Fibroblast of lung (primary cell): ENCODE data around the gene BPIFB3.

Experiments
- EZH2 ChIP-seq: IDR thresholded peaks from 2 replicates; pipeline ENCODE4 v1.5.1; 2012; ENCODE audit warnings: low read length, control low read depth, mild to moderate bottlenecking; ENCODE audit errors: missing control alignments
- TF ChIP-seq, protein P1 (sequence below), 2 donors: IDR thresholded peaks in 1 of 2; conservative IDR thresholded peaks in 1 of 2; 1 replicate in 1 of 2; 2 replicates in 1 of 2; pipeline ENCODE4 v1.5.1; 2011 to 2012; ENCODE audit warnings: low read length in 2 of 2, control low read depth in 1 of 2, inconsistent platforms in 1 of 2, low read depth in 1 of 2, mild to moderate bottlenecking in 1 of 2

DNA sequence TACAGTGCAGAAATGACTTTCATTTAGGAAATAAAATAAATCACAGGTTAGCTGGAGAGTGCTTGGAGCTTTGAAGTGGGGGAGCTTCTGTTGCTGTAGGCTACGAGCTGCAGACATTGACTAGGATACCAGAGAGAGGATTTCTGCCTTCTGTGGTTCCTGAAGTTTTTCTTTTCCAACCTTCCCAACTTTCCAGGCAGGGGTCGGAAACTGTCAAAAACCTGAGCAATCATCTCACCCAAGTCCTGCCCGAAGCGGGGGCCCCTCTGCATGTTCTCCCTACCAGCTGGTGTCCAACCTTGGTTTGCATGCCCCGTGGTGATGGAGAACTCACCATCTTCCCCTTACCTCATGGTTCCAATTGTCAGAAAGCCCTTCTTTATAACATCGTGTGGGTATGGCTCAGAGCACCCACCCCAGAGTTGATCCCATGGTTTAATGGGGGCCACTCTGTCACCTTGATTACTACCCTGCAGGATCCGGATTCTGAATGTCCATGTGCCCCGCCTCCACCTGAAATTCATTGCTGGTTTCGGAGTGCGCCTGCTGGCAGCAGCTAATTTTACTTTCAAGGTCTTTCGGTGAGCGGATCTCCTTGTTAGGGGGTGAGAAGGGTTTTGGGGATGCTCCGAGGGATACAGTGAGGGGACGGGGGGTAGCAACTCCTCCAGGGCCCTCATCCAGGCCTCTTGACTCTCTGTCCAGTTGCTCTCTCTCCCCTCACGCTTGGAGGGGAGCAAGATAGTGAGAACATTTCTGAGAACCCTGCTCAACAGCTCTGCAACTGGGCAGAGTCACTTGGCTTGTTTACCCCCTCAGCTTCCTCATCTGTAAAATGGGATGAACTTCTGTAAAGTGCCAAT lies 41.1 kb upstream of the BPIFB3 start:
- TF ChIP-seq, protein P1, sequence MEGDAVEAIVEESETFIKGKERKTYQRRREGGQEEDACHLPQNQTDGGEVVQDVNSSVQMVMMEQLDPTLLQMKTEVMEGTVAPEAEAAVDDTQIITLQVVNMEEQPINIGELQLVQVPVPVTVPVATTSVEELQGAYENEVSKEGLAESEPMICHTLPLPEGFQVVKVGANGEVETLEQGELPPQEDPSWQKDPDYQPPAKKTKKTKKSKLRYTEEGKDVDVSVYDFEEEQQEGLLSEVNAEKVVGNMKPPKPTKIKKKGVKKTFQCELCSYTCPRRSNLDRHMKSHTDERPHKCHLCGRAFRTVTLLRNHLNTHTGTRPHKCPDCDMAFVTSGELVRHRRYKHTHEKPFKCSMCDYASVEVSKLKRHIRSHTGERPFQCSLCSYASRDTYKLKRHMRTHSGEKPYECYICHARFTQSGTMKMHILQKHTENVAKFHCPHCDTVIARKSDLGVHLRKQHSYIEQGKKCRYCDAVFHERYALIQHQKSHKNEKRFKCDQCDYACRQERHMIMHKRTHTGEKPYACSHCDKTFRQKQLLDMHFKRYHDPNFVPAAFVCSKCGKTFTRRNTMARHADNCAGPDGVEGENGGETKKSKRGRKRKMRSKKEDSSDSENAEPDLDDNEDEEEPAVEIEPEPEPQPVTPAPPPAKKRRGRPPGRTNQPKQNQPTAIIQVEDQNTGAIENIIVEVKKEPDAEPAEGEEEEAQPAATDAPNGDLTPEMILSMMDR (conservative IDR thresholded peaks at IDR 0.05 in 1 of 2, IDR thresholded peaks at IDR 0.05 in 1 of 2; ENCODE audit: low read depth in 1 of 2, low read length in 2 of 2): no peak
- no peak for TF ChIP-seq EZH2
